ENCODE results near the gene CUBN. TPM values are rescaled to one million over a fixed set of nuclear protein-coding genes. Genes with fewer than 3 reads are reported as not detected.

The CUBN gene
- polyA plus RNA-seq, 2 of the 4 experiments (the other 2 are of a cell fraction), result 0.08 to 0.28 TPM

GRCh38 chr10:17066807-17067206 is 62.8 kb downstream of the CUBN start:
- Histone ChIP-seq H3K9me3 (no peaks in the 10 kb centered on the region), H3K27ac (no peak overlapping the region), H3K4me2 (no peak overlapping the region), H3K4me3 (no peak overlapping the region), H3K4me1 (peaks cover 24% of the 10 kb centered on the region)
- CTCF ChIA-PET, result no interaction called here
- 82% methylated on average over 3 of the region's 3 CpGs for WGBS (ENCODE audit: missing lambda C conversion rate)
- DNase-seq (ENCODE audit: low read depth in 1 of 2, low spot score in 1 of 2) (no peak), ATAC-seq (no peak), FAIRE-seq (no peak)
- TF ChIP-seq POLR2A (IDR thresholded peaks at IDR 0.05; ENCODE audit: low read length), result no peak
- TF ChIP-seq JUN (IDR thresholded peaks at IDR 0.05), result no peak
- POLR2A ChIA-PET, result no interaction called here

- Histone ChIP-seq H3K27ac (no peak overlapping the region), H3K9me3 (no peaks in the 10 kb centered on the region), H3K4me3 (no peak overlapping the region), H3K4me1 (peaks cover 26% of the 10 kb centered on the region), H3K4me2 (no peak overlapping the region)
- DNase-seq (ENCODE audit: low read depth in 1 of 2, low spot score in 1 of 2), result no peak
- CTCF ChIA-PET, result interaction anchor here (1.4 kb wide), 1 partner anchor 237 kb away, joined by 3 read pairs; no protein-coding TSS in a partner anchor
- 24% methylated on average over 1 of the region's 1 CpG for WGBS (ENCODE audit: missing lambda C conversion rate)
- POLR2A ChIA-PET, result no interaction called here
- no peak for FAIRE-seq
- no peak for ATAC-seq
- TF ChIP-seq NPAS2 (CRISPR knock-in tag; IDR thresholded peaks at IDR 0.05; ENCODE audit: borderline replicate concordance) (no peak), KDM5A (IDR thresholded peaks at IDR 0.05) (no peak), HMGXB4 (CRISPR knock-in tag; IDR thresholded peaks at IDR 0.05; ENCODE audit: borderline replicate concordance) (no peak), FOXS1 (CRISPR knock-in tag; IDR thresholded peaks at IDR 0.05) (no peak), EHMT2 (IDR thresholded peaks at IDR 0.05; ENCODE audit: low read depth) (no peak), KDM1A (IDR thresholded peaks at IDR 0.05; ENCODE audit: low read depth) (no peak), PBX3 (IDR thresholded peaks at IDR 0.05) (no peak), MAX (IDR thresholded peaks at IDR 0.05) (no peak), CHD2 (IDR thresholded peaks at IDR 0.05; ENCODE audit: low read length, partially characterized antibody) (no peak), HDAC2 (IDR thresholded peaks at IDR 0.05) (no peak), JUN (IDR thresholded peaks at IDR 0.05) (no peak), RFX5 (IDR thresholded peaks at IDR 0.05) (no peak), HOXB5 (CRISPR knock-in tag; IDR thresholded peaks at IDR 0.05) (no peak), ZNF302 (CRISPR knock-in tag; IDR thresholded peaks at IDR 0.05) (no peak)
These were observed 63.6 kb downstream of the CUBN start for GRCh38 chr10:17066000-17066399.

- peaks cover 26% of the 10 kb centered on the region for H3K4me1 ChIP-seq
- ATAC-seq (no peak), DNase-seq (ENCODE audit: low read depth in 1 of 2, low spot score in 1 of 2) (no peak), FAIRE-seq (no peak)
- H3K4me2 ChIP-seq, result no peak overlapping the region
- no peaks in the 10 kb centered on the region for H3K9me3 ChIP-seq
- no peak overlapping the region for H3K27ac ChIP-seq
- ChIA-PET CTCF (interaction anchor here (1.4 kb wide), 1 partner anchor 237 kb away, joined by 3 read pairs; no protein-coding TSS in a partner anchor), POLR2A (no interaction called here)
- WGBS (ENCODE audit: missing lambda C conversion rate), result 84% methylated on average over 6 of the region's 6 CpGs
- TF ChIP-seq ZNF302 (CRISPR knock-in tag; IDR thresholded peaks at IDR 0.05) (no peak), NPAS2 (CRISPR knock-in tag; IDR thresholded peaks at IDR 0.05; ENCODE audit: borderline replicate concordance) (no peak), JUNB (IDR thresholded peaks at IDR 0.05) (no peak), REST (IDR thresholded peaks at IDR 0.05) (no peak), POLR2A (IDR thresholded peaks at IDR 0.05; ENCODE audit: low read length) (no peak), EP300 (IDR thresholded peaks at IDR 0.05) (no peak), RNF2 (IDR thresholded peaks at IDR 0.05; ENCODE audit: borderline replicate concordance, low read depth) (no peak), CHD2 (IDR thresholded peaks at IDR 0.05; ENCODE audit: low read length, partially characterized antibody) (no peak)
- H3K4me3 ChIP-seq, result no peak overlapping the region
These were observed 64.3 kb downstream of the CUBN start for GRCh38 chr10:17065273-17065672.
